HG03469 (cell line): Measurements from ENCODE around the gene TSC22D1.

Source experiments
- ATAC-seq: cut with Tn5 transposase; IDR thresholded peaks from one replicate; pipeline ENCODE4 v1.9.1; 2021; ENCODE audit warnings: mild to moderate bottlenecking, moderate library complexity, moderate number of reproducible peaks; ENCODE audit not compliant: unreplicated experiment

Gene TSC22D1

DNA sequence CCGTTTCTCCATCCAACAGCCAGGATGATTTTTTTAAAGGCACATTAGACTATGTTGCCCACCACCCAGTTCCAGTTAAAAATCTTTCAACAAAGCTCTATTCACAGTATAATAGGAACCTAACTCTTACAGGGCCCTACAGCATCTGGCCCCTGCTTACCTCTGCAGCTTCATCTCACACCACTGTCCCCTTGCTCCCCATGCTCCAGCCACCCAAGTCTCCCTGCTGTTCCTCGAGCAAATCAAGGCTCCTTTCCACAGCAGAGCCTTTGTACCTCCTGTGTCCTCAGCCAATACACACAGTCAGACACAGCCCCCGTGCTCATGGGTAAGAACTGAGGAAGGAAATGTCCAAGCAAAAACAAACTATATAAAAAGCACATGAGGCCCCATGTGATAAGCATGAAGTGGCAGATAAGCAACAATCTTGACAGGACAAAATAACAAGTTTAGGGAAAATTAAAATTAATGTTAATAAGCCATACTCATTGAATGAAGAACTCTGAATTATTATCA is 67.5 kb downstream of the TSC22D1 start:
- ATAC-seq, result no peak

DNA sequence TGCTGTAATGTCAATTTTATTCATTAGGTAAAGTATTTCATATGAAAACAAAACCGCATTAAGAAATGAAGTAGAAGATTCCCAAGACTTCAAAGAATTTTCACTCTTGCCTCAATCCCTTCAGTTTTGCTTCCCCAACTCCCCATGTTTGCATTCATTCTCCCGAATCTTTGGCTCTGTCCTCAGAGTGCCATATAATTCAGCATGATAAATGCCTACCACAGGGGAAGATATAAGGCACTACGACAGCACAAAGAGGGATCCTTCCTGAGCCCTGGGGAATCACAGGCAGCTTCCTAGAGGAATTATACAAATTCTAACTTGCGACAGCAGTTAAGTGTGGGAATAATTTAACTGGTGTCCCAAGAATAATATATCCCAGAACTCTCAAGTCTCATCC is 68.5 kb downstream of the TSC22D1 start:
- no peak for ATAC-seq

DNA sequence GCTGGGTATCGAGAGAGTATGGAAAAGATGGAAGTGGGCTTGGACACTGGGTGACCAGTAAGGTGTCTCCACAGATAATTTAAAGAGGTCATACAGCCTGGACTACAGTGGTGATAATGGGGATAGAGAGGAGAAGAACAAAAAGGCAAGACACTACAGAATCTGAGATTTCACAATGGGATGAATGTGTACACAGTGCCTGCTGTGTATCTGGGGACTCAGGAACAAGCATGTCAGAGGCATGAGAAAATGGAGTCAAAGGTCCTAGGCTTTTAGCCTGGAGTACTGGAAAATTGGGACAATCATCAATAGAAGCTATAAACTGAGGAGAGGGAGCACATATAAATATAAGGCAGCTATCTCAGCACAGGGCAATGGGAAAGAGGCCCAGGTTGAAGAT is 69.4 kb downstream of the TSC22D1 start:
- no peak for ATAC-seq

GRCh38 chr13:44506251-44506650 is 69.9 kb downstream of the TSC22D1 start:
- no peak for ATAC-seq

DNA sequence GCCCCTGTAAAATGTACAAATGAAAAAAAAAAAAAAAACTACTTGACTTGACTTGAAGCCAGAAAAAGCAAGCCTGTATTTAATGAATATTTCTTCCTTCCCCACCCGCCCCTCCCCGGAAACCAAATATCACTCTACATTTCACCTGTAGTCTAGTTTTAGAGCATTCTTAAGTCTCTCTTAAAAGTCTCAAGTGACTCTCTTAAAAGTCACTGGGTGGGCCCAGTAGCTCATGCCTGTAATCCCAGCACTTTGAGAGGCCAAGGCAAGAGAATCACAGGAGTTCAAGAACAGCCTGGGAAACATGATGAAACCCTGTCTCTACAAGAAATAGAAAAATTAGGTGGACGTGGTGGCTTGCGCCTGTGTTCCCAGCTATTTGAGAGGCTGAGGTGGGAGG is 72.0 kb downstream of the TSC22D1 start:
- ATAC-seq, result no peak

GRCh38 chr13:44498969-44499368 is 77.2 kb downstream of the TSC22D1 start:
- ATAC-seq, result no peak

- ATAC-seq, result no peak
These were observed 77.6 kb downstream of the TSC22D1 start for GRCh38 chr13:44498502-44498901.

DNA sequence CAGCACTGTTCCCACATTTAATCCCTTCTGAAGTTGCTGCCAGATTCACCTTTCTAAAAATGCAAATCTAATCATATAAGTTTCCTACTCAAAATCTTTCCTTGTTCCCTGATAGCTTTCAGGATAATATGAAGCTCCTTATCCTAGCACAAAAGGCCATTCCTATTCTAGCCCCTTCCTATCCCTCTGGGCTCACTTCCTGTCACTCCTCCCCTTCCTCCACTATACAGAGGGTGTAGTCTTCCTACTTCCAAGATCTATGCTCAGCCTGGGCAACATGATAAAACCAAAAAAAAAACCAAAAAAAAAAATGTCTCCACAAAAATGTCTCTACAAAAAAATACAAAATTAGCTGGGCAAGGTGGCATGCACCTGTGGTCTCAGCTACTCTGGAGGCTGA is 78.3 kb downstream of the TSC22D1 start:
- no peak for ATAC-seq

DNA sequence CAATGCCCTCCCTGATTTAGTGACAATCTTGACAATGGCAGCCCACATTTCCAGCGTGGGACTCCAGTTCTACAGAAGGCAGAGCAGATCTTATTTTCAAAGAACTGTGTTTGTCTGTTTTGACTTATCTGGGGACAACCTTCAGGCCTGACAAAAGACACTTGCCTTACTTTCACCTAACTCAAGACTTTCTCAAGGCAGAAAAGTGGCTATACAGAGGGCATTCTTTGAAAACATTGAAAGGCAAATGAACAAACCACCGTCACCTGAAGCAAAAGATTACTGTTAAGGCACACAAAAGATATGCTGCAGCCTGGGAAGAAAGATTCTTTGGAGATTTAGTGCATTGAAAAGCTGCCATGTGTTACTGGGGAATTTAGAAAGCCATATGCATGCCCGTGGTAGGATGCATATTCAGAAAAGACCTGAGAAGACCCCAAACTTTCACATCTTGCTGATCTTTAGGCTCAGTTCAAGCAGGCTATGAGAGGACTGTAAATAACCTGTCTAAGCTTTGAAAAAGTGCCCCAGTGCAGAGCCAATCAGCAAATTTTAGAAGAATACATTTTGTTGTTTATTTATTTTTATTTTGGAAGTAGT is 82.8 kb downstream of the TSC22D1 start:
- no peak for ATAC-seq

- ATAC-seq, result no peak
These were observed 86.4 kb downstream of the TSC22D1 start for GRCh38 chr13:44489751-44490150.

DNA sequence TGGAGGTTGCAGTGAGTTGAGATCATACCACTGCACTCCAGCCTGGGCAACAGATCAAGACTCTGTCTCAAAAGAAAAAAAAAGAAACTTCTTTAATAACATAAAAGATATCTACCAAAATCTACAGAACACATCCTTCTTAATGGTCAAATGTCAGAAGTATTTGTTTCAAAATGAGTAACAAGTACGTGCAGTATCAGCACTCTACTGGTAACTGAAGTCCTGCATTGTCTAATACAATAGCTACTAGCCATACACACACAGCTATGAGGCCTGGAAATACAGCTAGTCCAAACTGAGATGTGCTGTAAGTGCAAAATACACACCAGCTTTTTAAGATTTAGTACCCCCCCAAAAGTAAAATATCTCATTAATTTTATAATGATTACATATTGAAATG is 88.1 kb downstream of the TSC22D1 start:
- no peak for ATAC-seq

GRCh38 chr13:44484562-44485138 is 91.5 kb downstream of the TSC22D1 start:
- ATAC-seq, result no peak

DNA sequence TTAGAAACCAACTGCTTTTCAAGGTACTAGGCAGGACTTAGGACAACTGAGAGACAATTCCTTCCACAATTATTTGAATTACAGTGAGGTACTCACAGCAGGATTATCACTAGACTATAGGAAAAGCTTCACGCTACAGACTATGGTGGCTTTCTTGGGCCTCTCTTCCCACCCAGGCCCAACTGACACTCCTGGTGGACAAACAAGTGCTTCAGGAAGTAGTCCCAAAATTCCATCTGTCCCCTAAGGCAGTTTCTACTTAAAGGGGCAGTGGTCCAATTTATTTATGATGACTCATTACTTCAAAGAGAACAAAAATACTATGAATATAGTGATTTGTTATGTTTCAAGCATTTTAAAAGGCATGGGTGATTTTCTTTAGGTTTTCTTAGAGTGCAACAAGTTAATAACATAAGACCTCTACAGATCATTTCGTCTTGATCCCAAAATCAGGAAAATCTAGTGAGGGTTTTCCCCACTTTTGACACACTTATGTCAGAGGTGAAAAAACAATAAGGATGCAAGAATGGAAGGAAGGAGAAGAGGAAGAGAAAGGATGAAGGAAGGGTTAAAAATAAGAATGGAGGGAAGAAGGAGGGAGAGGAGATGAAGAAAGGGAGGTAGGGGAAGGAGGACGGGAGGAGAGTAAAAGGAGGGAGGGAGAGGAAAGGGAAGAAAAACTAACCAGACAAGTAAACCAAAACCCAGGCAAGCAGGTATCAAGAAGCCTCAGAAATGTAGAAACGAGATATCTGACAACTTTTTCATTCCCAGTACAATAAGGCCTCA is 101.8 kb downstream of the TSC22D1 start:
- ATAC-seq, result no peak

DNA sequence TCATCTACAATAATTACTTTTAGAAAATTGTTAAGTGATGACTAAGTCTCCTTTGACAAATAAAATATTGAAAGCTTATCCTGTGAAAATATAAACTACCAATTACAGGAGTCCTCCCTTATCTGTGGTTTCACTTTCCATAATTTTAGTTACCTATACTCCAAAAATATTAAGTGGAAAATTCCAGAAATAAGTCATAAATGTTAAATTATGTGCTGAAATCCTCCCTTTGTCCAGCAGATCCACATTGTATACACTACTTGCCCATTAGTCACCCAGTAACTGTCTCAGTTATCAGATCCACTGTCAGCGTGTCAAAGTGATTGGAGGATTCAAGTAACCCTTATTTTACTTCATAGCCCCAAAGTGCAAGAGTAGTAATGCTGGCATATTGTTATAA is 104.4 kb downstream of the TSC22D1 start:
- ATAC-seq, result no peak

- ATAC-seq, result no peak
These were observed 105.2 kb downstream of the TSC22D1 start for GRCh38 chr13:44470638-44471562.

GRCh38 chr13:44468874-44469273 is 107.3 kb downstream of the TSC22D1 start:
- no peak for ATAC-seq

- no peak for ATAC-seq
These were observed 110.8 kb downstream of the TSC22D1 start for GRCh38 chr13:44465318-44465717.

- no peak for ATAC-seq
These were observed 111.7 kb downstream of the TSC22D1 start for GRCh38 chr13:44464471-44464870.

- ATAC-seq, result no peak
These were observed 112.4 kb downstream of the TSC22D1 start for GRCh38 chr13:44463759-44464158.

- no peak for ATAC-seq
These were observed 116.5 kb downstream of the TSC22D1 start for GRCh38 chr13:44459674-44460073.
